HG02885 (cell line): Measurements from ENCODE around the gene SRCAP.
A peak's percentile ranks its signal among the peaks of the same experiment; 100 is the strongest.
"Not testable (repeated sequence)": the region's sequence is repeated elsewhere in the genome, so short reads cannot be mapped to it uniquely, and the experiment has no call there.

Source experiments
- ATAC-seq: cut with Tn5 transposase; IDR thresholded peaks from one replicate; pipeline ENCODE4 v1.9.1; 2021; ENCODE audit warnings: mild to moderate bottlenecking; ENCODE audit not compliant: unreplicated experiment, poor library complexity

The SRCAP gene

GRCh38 chr16:30697264-30698138 is 1.5 kb upstream of the SRCAP start:
- ATAC-seq: no peak

DNA sequence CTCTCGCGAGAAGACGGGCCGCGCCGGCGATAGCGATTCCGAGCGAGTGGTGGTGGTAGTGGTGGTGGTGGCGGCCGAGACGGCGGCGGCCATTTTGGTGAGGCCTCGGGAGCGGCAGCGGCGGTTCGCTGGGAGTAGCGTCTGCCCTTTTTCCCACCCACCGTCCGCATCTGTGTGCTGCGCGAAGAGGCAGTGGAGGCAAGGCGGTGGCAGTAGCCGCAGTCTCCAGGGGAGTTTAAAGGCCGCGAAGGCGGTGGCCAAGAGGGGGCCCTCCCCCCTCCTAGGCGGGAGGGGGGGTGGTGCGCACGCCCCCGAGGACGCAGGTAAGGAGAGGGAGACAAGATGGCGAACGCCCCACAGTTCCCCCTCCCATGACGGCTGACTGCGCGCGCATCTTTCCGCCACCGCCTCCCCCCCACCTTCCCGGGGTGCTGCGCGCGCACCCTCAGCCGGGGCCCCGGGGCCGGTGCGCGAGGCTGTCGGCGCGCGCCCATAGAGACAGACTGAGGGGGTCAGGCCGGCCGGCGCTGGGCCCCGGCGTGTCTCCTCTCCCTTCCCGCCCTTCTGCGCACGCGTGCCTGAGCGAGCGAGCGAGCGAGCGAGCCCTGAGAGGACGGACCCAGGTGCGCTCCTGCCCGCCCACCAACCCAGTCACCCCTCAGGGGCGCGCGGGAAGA is 694 bp upstream of the SRCAP start:
- ATAC-seq: peak; percentile 81

DNA sequence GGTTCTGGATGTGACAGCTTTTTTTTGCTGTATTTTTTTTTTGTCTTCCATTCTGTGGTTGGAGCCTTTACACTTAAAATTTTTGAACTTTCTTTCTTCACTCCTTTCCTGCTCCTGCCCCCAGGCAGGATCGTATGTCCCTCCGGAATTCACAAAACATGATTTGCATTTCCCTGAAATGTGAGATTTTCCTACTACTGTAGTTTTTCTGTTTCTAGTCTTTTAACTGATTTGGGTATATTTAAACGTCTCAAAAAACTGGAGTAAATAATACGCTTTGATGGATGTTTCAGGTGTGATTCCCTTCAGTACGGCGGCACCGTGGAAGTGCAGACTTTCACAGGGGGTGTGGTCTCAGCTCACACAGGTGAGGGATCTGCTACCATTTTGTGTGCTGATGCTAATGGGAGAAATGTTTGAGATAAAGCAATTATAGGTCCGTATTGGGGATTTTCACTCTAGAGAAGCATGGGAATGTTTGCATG is 686 bp downstream of the SRCAP start:
- ATAC-seq: no peak

- no peak for ATAC-seq
Measured at GRCh38 chr16:30700491-30700890, 1.5 kb downstream of the SRCAP start.

DNA sequence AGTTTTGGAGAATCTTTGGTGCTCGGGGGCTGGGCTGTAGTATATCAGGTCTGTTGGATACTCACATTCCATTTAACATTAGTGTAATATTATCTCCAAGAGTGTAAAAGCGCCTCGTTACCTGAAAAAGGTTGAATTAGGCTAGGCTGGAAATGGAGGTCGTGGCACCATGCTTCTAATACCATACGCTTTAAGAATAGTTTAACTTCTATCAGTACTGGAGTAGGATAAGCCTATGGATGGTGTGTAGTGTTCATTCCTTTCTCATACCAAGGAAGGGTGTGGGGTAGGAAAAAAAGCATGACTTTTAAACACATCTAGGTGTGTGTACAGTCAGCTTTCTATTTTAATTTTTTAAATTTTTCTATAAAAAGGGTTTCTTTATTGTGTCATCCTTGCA is 2.0 kb downstream of the SRCAP start:
- ATAC-seq: no peak

- ATAC-seq: not testable (repeated sequence)
Measured at GRCh38 chr16:30703071-30703470, 4.1 kb downstream of the SRCAP start.

DNA sequence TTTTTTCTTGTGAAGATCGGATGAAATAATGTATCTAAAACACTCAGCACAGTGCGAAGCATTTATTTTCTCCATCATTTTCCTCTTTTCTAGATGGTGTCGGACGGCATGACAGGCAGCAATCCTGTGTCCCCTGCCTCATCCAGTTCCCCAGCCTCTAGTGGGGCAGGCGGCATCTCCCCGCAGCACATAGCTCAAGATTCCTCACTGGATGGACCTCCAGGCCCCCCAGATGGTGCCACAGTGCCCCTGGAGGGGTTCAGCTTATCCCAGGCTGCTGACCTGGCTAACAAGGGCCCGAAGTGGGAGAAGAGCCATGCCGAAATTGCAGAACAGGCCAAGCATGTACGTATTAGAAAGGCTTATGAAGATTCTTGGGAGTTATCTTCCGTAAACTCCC is 5.0 kb downstream of the SRCAP start:
- no peak for ATAC-seq

- ATAC-seq: no peak
Measured at GRCh38 chr16:30706046-30706445, 7.1 kb downstream of the SRCAP start.

- ATAC-seq: no peak
Measured at GRCh38 chr16:30710971-30711370, 12.0 kb downstream of the SRCAP start.

DNA sequence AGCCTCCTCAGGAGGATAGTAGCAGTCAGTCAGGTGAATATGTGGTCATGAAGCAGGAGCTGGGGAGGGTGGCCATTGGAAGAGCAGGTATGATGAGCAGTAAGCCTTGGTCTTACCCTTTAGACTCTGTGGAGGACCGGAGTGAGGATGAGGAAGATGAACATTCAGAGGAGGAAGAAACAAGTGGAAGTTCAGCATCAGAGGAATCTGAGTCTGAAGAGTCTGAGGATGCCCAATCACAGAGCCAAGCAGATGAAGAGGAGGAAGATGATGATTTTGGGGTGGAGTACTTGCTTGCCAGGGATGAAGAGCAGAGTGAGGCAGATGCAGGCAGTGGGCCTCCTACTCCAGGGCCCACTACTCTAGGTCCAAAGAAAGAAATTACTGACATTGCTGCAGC is 12.7 kb downstream of the SRCAP start:
- no peak for ATAC-seq

DNA sequence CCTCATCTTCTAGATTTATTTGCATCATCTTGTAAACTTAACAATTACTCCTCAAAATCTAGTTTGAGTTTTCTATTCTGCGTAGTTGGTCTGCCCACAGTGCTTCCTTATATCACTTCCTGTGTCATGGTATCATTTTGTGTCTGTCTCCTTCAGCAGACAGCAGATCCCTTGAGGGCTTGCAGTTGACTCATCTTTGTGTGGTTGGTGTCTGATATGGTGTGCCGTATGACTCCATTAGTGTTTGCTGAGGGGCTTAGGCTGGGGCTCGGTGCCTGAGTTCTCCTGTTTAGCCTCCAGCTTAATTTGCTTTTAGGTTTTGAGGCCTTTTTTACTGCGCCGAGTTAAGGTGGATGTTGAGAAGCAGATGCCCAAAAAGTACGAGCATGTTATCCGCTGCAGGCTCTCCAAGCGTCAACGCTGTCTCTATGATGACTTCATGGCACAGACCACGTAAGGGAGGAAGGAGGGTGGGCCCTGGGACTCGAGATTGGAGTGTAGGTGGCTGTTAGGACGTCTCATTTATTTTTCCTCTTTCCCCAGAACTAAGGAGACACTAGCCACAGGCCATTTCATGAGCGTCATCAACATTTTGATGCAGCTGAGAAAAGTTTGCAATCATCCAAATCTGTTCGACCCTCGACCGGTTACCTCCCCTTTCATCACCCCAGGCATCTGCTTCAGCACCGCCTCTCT is 16.9 kb downstream of the SRCAP start:
- no peak for ATAC-seq

DNA sequence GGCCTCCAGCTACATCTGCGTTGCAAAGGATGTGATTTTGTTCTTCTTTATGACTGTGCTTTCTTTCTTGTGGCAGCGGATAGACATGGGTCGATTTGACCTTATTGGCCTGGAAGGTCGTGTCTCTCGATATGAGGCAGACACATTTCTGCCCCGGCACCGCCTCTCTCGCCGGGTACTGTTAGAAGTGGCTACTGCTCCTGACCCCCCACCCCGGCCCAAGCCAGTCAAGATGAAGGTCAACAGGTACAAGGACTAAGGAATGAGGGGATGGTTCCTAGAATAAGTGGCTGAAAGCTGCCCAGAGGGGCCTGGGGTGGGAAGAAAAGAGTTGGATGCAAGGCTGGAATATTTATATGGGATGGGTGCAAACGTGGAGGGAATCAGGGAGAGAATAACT is 21.1 kb downstream of the SRCAP start:
- ATAC-seq: no peak

- ATAC-seq: no peak
Measured at GRCh38 chr16:30720694-30721093, 21.7 kb downstream of the SRCAP start.

- no peak for ATAC-seq
Measured at GRCh38 chr16:30721167-30721566, 22.2 kb downstream of the SRCAP start.

- no peak for ATAC-seq
Measured at GRCh38 chr16:30721606-30722005, 22.6 kb downstream of the SRCAP start.

DNA sequence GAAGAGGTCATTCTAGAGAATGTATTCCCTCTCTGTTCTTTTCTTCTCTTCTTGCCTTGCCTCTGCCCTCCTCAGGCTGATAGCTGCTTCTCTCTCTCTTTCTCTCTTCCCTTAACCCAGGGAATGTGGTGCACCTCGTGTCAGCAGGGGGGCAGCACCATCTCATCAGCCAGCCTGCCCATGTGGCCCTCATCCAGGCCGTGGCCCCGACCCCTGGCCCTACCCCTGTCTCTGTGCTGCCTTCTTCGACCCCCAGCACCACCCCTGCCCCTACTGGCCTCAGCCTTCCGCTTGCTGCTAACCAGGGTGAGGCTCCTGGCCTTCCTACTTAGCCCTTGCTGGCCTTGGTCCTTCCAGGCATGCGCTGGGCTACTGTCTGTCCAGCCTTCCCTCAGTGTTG is 23.5 kb downstream of the SRCAP start:
- no peak for ATAC-seq

DNA sequence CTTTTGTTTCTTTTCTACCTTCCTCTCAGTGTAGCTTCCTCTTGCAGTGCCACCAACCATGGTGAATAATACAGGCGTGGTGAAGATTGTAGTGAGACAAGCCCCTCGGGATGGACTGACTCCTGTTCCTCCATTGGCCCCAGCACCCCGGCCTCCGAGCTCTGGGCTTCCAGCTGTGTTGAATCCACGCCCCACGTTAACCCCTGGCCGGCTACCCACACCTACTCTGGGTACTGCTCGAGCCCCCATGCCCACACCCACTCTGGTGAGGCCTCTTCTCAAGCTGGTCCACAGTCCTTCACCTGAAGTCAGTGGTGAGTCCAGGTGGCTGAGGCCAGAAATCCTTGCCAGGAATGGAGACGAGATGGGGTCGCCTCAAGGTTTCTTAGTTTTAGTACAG is 23.9 kb downstream of the SRCAP start:
- ATAC-seq: no peak

- ATAC-seq: no peak
Measured at GRCh38 chr16:30723725-30724355, 24.9 kb downstream of the SRCAP start.

DNA sequence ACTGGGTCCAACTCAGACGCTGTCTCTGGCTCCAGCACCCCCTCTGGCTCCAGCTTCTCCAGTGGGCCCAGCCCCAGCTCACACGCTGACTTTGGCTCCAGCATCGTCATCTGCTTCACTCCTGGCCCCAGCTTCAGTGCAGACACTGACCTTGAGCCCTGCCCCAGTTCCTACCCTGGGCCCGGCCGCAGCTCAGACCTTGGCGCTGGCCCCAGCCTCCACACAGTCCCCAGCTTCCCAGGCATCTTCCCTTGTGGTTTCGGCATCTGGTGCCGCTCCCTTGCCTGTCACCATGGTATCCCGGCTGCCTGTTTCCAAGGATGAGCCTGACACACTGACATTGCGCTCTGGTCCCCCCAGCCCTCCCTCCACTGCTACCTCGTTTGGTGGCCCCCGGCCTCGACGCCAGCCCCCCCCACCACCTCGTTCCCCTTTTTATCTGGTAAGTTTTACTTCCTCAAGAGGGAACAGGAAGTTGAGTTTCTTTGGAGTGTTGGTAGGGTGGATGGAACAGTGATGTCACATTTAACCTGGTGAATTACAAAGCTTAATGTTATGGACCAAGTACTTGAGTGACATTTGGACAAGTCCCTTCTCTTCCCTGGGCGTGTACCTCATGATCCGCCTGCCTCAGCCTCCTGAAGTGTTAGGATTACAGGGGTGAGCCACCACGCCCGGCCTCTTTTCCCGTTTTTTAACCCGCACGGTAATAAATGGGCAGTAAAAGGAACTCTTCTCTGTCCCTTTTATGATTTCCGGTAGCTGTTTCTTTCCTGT is 25.9 kb downstream of the SRCAP start:
- no peak for ATAC-seq

DNA sequence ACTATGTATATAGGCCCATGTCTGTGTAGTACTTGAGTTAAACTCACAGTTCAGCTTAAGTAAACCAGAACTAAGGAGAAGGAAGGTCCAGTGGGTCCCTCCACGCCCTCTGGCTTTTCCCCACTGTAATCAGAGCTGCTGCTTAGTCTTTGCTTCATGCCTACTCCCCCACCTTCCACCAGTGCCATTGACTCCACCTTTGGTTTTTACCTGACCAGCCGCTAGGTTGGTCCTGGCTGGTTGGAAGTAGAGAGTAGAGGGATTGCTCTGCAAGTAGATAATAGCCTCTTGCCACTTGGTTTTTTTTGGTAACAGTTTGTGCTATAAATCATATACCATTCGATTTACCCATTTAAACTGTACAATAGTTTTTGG is 26.4 kb downstream of the SRCAP start:
- no peak for ATAC-seq
